SJSA1 (cell line): ENCODE data around the gene PRKAA1. TPM values are rescaled to one million over a fixed set of nuclear protein-coding genes. Genes with fewer than 3 reads are reported as not detected.

ENCODE experiments used
- DNase-seq, 2 experiments: peaks; one replicate each; pipeline ENCODE4 v3.0.0-alpha.2; 2015 to 2020; ENCODE audit warnings: low spot score in 2 of 2, low read depth in 1 of 2
- H3K27ac ChIP-seq: fragments of 250-450 bp; sonication (Bioruptor Pico); 2 replicates; pipeline ENCODE4 v1.5.1; 2020; ENCODE audit warnings: mild to moderate bottlenecking, moderate library complexity
- H3K27me3 ChIP-seq: fragments of 250-450 bp; sonication (Bioruptor Pico); replicated peaks from 2 replicates; pipeline ENCODE4 v1.5.1; 2020; ENCODE audit warnings: mild to moderate bottlenecking, moderate library complexity
- H3K36me3 ChIP-seq: fragments of 250-450 bp; sonication (Bioruptor Pico); 2 replicates; pipeline ENCODE4 v1.5.1; 2020; ENCODE audit warnings: mild to moderate bottlenecking
- H3K4me1 ChIP-seq: fragments of 250-450 bp; sonication (Bioruptor Pico); replicated peaks from 2 replicates; pipeline ENCODE4 v1.6.1; 2021; ENCODE audit warnings: mild to moderate bottlenecking
- H3K4me3 ChIP-seq: fragments of 250-450 bp; sonication (Bioruptor Pico); 2 replicates; pipeline ENCODE4 v1.5.1; 2020; ENCODE audit warnings: mild to moderate bottlenecking
- H3K9me3 ChIP-seq: fragments of 250-450 bp; sonication (Bioruptor Pico); replicated peaks from 2 replicates; pipeline ENCODE4 v1.5.1; 2020; ENCODE audit warnings: mild to moderate bottlenecking
- total RNA-seq: library from RNA; depleted of rRNA; stranded (reverse); fragments of >200 nt; shearing (Covaris generic); gene quantifications from 2 replicates; pipeline ENCODE4 v1.2.3, GENCODE V29; 2014

PRKAA1 gene
- total RNA-seq, 1 experiment from 2014 or later: 106 TPM

DNA sequence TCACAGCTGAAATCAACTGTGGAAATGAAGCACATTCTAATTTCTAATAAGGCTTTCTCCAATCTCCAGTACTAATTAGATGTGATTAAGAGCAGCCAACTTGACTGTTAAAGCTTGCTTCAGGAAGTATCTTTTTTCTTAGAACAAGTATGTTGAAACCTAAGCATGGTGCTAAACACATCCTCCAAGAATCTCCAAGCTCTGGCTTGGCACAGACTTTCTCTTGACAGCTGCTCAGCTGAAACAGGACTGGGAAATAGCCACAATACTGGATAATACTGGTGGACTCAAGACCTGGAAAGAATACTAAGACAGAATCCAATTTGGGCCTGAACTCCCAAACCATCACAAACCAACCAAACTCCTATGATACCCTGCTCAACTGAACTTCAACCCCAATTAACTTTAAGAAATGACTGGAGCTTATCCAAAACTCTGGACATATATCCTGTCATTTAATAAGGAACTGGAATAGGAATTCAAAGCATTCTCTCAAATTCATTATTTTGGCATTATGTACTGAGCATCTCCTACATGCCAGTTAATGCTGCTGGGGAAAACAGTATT, 16.2 kb downstream of the PRKAA1 start:
- Histone ChIP-seq H3K4me3 (no peak overlapping the region), H3K4me1 (no peaks in the 10 kb centered on the region)
- DNase-seq: no peak

DNA sequence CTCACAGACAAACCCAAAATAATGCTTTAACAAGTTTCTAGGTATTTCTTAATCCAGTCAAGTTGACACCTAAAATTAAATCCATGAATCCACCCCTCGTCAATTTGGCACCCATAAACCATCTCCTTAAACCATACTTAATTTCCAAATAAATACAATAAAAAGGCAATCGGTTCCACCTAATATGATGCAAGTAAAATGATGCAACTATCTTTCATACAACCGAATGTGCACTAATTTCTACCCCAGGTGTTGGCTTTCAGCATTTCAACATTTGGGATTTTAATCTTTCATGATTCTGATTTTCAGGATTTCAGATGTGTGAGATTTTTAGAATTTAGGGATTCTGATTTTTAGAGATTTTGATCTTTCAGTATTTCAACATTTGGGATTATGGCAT, 17.3 kb downstream of the PRKAA1 start:
- H3K27me3 ChIP-seq: no peaks in the 10 kb centered on the region
- peaks cover 24% of the 10 kb centered on the region for H3K36me3 ChIP-seq
- H3K9me3 ChIP-seq: no peaks in the 10 kb centered on the region
- no peak overlapping the region for H3K4me3 ChIP-seq
- no peak overlapping the region for H3K27ac ChIP-seq
- no peak for DNase-seq
- H3K4me1 ChIP-seq: no peaks in the 10 kb centered on the region

More for the DNA sequence above, 16.2 kb downstream of the PRKAA1 start:
- Histone ChIP-seq H3K27me3 (no peaks in the 10 kb centered on the region), H3K36me3 (peaks cover 17% of the 10 kb centered on the region), H3K27ac (no peak overlapping the region), H3K9me3 (no peaks in the 10 kb centered on the region)

DNA sequence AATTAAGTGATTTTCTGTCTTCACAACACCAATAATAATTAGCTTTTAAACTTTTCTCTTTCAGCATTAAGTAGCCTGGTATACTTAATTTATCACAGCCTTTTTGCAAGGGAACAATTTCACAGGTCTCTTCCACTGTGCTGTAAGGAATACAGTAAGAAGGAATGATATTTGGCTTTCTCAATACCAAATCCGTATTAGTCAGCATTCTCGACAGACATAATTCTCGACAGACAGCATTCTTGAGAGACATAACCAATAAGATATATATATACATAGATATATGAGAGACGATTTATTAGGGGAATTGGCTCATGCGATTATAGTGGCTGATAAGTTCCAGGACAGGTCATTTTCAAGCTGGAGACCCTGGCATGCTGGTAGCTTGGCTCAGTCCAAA, 18.0 kb downstream of the PRKAA1 start:
- Histone ChIP-seq H3K36me3 (peaks cover 26% of the 10 kb centered on the region), H3K27ac (no peak overlapping the region), H3K4me3 (no peak overlapping the region), H3K4me1 (no peaks in the 10 kb centered on the region), H3K27me3 (no peaks in the 10 kb centered on the region), H3K9me3 (no peaks in the 10 kb centered on the region)
- DNase-seq: no peak

DNA sequence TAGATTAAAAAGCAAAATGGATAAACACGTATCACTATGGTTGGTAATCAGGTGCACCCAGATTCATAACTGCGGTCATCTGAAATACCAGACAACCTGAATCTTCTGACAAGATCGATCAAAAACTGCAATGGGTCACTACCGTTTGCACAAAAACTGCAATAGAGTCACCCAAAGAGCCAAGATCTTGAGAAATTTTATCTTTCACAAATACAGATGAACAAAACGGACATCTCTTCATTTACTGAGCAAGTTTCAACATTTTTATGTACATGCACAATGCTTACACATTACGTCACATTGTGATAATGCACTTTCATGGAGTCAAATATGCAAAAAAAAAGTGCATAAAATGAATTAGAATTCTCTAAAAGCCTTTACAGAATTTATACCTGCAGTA, 18.6 kb downstream of the PRKAA1 start:
- H3K36me3 ChIP-seq: peaks cover 32% of the 10 kb centered on the region
- no peak overlapping the region for H3K4me3 ChIP-seq
- no peaks in the 10 kb centered on the region for H3K9me3 ChIP-seq
- H3K27ac ChIP-seq: no peak overlapping the region
- no peak for DNase-seq
- H3K4me1 ChIP-seq: no peaks in the 10 kb centered on the region
- H3K27me3 ChIP-seq: no peaks in the 10 kb centered on the region

DNA sequence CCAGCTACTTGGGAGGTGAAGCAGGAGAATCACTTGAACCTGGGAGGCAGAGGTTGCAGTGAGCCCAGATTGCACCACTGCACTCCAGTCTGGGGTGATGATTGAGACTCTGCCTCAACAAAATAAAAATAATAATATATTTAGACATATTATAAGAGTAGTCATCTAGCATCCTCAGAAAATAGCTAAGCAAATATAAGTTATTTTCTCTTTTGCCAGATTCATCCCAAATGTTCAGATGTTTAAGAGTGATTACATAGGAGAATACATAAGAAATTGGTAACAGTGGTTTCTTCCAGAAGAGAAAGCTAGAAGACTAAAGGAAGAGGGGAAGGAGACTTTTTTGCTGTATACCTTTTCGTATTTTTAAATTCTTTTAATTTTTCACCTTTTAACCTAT, 20.0 kb downstream of the PRKAA1 start:
- no peaks in the 10 kb centered on the region for H3K9me3 ChIP-seq
- no peak overlapping the region for H3K27ac ChIP-seq
- H3K4me1 ChIP-seq: no peaks in the 10 kb centered on the region
- no peaks in the 10 kb centered on the region for H3K27me3 ChIP-seq
- H3K4me3 ChIP-seq: no peak overlapping the region
- H3K36me3 ChIP-seq: peaks cover 41% of the 10 kb centered on the region
- no peak for DNase-seq

DNA sequence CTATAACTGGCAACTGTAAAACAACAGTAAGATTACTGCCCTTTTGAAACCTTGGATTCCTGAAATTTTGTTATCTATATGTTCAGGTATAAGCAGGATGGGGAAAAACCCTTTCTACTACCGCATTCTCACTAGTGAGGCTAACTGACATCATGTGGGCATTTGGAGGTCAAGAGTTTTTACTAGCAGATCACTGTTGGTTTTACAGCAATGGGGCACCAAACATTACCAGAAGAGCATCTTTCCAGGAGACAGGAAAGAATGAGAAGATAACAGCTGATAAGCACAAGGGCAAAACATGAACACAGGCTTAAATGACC, 21.6 kb downstream of the PRKAA1 start:
- H3K27ac ChIP-seq: no peak overlapping the region
- H3K36me3 ChIP-seq: peaks cover 48% of the 10 kb centered on the region
- no peaks in the 10 kb centered on the region for H3K9me3 ChIP-seq
- no peaks in the 10 kb centered on the region for H3K4me1 ChIP-seq
- no peak overlapping the region for H3K4me3 ChIP-seq
- DNase-seq: no peak
- no peaks in the 10 kb centered on the region for H3K27me3 ChIP-seq

DNA sequence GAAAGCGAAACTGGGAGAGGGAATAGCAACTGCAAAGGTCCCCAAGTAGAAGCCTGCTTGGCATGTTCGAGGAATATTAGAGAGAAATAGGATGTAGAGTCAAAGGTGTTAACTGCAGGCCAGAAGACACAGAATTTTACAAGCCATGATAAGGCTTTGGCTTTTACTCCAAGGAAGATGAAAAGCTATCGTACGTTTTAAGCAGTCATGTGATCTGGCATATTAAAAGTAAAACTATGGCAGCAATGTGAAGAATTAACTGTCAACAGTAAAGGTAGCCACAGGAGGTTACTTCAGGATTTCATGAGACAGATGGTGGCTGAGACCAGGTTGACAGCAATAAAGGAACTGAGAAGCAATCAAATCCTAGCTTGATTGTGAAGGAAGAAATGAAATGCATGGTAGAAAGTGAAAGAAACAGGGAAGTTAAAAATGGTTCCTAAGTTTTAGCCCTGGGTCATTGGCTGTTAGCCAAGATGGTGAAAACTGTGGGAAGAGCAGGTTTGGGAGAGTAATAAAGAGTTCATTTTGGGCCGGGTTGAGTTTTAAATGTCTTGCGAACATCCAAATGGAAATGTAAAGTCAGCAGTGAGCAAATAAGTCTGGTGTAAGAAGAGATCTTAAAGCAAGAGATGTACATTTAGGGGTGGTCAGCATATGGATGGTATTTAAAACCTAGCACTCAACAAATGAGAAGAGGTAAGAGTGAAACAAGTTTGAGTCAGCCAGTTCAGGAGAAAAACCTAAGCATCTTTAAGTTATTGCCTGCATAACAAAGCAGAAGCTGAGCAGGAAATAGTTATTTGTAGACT, 22.1 kb downstream of the PRKAA1 start:
- Histone ChIP-seq H3K4me3 (no peak overlapping the region), H3K27ac (no peak overlapping the region), H3K4me1 (no peaks in the 10 kb centered on the region), H3K36me3 (peaks cover 53% of the 10 kb centered on the region), H3K27me3 (no peaks in the 10 kb centered on the region), H3K9me3 (no peaks in the 10 kb centered on the region)
- DNase-seq: no peak

DNA sequence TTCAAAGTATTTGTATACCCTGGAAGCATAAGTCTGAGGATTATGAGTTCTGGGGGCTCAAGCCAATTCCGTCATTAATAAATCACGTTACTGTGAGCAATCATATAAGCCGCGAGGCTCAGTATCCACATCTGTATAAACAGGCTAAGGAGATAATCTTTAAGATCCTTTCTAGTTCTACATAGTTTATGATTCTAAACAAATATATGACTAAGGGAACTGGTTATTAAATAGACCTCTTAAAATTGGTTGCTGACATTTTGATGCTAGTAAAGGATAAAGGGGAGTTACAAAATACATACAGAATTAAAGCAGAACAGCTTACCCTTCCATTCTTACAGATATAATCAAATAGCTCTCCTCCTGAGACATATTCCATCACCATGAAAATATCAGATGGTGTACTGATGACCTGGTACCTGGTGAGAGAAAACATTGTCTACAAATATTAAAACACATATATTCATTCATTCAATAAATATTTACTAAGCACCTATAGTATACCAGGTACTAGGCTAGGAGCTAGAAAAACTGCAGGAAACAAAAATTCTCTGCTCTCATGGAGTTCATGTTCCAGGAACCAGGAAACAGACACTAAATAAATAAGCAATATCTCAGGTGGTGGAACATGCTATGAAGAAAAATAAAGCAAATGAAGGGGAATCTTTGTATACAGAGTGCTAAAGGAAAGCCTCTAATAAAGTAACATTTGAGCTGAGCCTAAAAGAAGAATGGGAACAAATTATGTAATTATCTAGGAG, 22.9 kb downstream of the PRKAA1 start:
- H3K4me3 ChIP-seq: no peak overlapping the region
- no peaks in the 10 kb centered on the region for H3K9me3 ChIP-seq
- H3K27me3 ChIP-seq: no peaks in the 10 kb centered on the region
- no peak for DNase-seq
- peaks cover 54% of the 10 kb centered on the region for H3K36me3 ChIP-seq
- no peaks in the 10 kb centered on the region for H3K4me1 ChIP-seq
- H3K27ac ChIP-seq: no peak overlapping the region

DNA sequence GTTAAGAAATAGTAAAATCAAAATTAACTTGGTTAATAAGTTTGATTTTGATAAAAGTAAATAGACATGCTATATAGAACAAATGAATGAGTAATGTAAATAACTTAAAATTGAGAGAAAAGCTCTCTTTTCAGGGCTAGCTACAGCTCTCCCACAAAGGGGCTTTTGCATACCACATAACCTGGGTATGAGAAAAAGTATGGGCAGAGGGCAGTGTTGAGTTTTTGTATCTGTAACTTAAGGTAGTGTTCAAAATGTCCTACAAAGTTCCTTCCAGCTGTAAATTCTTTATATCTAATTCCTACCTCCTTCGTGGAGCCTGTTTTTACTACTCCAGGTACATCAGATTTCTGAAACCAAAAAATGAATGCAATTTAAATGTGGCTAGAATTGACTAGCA, 23.6 kb downstream of the PRKAA1 start:
- H3K4me1 ChIP-seq: no peaks in the 10 kb centered on the region
- H3K27me3 ChIP-seq: no peaks in the 10 kb centered on the region
- H3K36me3 ChIP-seq: peaks cover 56% of the 10 kb centered on the region
- no peak overlapping the region for H3K27ac ChIP-seq
- no peak for DNase-seq
- H3K9me3 ChIP-seq: no peaks in the 10 kb centered on the region
- H3K4me3 ChIP-seq: no peak overlapping the region

DNA sequence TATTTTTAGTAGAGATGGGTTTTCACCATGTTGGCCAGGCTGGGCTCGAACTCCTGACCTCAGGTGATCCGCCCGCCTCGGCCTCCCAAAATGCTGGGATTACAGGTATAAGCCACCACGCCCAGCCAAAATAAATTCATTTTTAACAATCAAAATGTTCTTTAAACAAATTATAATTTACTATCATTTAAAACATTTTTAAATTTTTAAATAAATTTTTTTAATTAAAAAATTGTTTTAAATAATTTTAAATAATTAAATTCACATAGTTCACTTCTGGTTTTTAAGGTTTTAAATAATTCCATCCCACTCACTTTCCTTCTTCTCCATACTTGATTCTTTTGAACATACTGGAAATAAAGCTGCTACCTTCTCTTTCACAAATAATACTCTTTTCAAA, 27.4 kb downstream of the PRKAA1 start:
- H3K27me3 ChIP-seq: no peaks in the 10 kb centered on the region
- no peaks in the 10 kb centered on the region for H3K9me3 ChIP-seq
- peaks cover 74% of the 10 kb centered on the region for H3K36me3 ChIP-seq
- no peak overlapping the region for H3K27ac ChIP-seq
- DNase-seq: no peak
- H3K4me1 ChIP-seq: no peaks in the 10 kb centered on the region
- H3K4me3 ChIP-seq: no peak overlapping the region

DNA sequence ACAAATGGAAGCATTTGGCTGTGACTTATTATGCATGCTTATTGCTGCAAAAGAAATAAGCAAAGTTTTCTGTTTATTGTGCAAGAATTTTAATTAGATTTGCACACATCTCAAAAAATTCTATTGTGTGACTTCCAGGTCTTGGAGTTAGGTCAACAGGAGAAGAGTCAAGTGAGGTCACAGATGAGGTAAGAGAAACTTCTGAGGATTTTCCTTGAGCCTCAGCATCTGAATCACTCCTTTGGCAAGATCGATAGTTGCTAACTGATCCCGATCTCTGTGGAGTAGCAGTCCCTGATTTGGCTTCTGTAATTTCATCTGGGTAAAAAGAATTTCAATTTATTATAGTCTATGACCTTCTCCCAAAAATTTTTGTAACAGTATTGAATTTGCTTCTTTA, 35.5 kb downstream of the PRKAA1 start:
- Histone ChIP-seq H3K4me1 (no peaks in the 10 kb centered on the region), H3K4me3 (no peak overlapping the region), H3K36me3 (peaks cover 71% of the 10 kb centered on the region), H3K9me3 (no peaks in the 10 kb centered on the region), H3K27me3 (no peaks in the 10 kb centered on the region), H3K27ac (no peak overlapping the region)
- no peak for DNase-seq

DNA sequence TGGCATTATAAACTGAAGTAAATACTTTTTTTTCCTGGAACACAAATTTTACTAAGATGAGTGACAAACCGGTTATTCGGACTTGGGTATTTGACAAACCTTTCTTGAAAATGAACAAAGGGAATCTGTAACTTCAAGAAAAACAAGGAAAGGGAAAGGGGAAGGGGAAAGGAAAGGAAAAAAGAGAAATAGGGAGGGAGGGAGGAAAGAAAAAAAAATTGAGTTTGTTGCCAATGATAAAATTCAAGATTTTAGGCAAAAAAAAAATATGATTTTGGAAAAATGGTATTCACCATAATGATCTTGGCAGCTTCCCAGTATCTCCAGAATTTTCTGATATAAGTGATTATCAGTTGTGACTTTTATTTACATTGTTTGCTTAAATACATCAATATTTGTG, 40.8 kb downstream of the PRKAA1 start:
- no peaks in the 10 kb centered on the region for H3K9me3 ChIP-seq
- H3K27ac ChIP-seq: no peak overlapping the region
- no peak for DNase-seq
- peaks cover 29% of the 10 kb centered on the region for H3K36me3 ChIP-seq
- peaks cover 12% of the 10 kb centered on the region for H3K4me1 ChIP-seq
- H3K27me3 ChIP-seq: no peaks in the 10 kb centered on the region
- H3K4me3 ChIP-seq: no peak overlapping the region

DNA sequence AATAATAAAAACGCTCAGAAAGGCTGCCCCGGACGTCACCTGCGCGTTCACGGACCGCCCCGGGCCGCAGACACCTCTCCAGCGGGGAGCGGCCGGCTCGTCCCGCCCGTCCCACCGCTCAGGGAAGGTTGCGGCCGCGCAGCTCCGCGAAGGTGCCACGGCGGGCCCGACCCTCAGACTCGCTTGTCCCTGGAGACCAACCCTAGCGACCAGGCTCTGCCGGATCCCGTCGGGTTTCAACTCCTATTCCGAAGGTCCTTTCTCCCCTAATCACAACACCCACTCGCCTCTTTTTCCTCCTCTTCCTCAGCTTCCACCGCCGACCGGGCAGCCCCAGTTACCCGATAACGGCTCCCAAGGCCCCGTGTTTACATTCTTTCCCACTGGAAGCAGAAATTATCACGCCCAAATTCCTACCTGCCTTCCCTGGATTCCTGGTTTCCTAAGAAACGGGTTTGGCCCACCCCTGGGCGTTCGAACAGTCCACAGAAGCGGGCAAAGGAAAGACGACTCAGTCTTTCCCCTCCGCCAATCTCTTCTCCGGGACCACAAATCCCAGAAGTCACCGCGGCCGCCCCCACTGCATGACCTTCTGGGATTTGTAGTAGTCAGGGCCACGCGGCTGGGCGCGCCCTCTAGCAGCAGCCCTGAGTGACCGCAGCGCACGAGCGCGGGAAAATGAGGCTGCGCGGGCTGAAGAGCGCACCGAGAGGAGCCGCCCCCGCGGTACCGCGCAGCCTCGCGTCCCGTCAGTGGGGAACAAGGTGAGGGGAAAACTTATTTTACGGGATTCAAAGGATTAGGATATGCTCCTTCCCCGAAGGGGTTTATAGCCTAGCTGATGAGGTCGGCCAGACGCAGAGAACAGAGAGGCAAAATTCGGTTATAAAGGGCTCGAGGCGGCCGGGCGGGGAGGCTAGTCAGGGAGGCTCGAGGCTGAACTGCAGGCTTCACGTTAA, 42.5 kb downstream of the PRKAA1 start, which contains the start of gene TTC33:
TSS of gene TTC33 (minus strand) at position 555 of the 959 bp plus-strand sequence. CDS start 8,943 bp downstream, outside the sequence.
- Histone ChIP-seq H3K36me3 (peaks cover 22% of the 10 kb centered on the region), H3K4me1 (peaks cover 12% of the 10 kb centered on the region), H3K27me3 (no peaks in the 10 kb centered on the region), H3K4me3 (peak within 1 kb of the TSS; percentile 71), H3K9me3 (no peaks in the 10 kb centered on the region), H3K27ac (peak within 1 kb of the TSS; percentile 65)
- DNase-seq: peak; percentile 91 to 96
